ENCODE measurements around the gene PIGQ. TPM values are rescaled to one million over a fixed set of nuclear protein-coding genes. Genes with fewer than 3 reads are reported as not detected.

PIGQ gene
- polyA plus RNA-seq, 3 donors = 67.1 to 99.6 (median 85.4) TPM

DNA sequence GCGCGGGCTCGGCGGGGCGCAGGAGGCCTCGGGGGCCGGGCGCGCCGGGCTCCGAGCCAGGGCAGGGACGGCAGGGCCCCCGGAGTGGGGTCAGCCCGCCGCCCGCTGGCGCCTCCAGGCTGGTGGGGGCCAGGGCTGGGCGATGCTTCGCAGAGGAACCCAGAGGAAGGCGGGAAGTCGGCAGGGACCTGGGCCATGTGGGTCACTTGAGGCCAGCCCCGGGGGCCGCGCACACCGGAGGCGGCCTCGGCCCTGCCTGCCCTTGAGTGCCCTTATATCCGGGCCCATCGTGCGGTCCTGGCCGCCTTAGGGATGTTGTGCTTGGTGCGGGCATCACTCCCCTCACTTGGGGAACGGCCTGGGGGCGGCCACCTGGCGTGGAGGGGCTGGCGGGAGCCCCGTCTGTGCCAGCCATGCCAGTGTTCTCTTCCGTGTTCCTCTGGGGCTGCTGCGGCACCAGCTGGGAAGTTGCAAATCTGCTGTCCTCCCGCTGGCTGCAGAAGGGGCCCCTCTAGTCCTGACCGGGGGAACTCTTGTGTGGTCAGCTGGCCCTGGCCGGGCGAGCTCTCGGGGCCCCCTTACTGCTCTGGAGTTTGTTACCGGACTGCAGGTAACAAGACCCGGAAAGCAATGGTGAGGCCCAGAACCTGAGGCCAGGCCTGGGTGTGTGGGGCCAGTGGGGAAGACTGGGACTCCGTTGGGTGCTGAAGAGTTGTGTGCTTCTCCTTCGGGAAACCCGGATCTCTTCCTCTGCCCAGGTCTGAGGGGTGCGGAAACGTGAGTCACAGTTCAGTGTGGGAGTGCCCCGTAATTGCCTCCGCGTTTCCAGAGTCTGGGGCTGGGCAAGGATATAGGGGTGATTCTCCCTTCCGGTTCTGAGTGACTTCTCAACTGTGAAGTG, 41.4 kb upstream of the PIGQ start:
- no peak for DNase-seq

DNA sequence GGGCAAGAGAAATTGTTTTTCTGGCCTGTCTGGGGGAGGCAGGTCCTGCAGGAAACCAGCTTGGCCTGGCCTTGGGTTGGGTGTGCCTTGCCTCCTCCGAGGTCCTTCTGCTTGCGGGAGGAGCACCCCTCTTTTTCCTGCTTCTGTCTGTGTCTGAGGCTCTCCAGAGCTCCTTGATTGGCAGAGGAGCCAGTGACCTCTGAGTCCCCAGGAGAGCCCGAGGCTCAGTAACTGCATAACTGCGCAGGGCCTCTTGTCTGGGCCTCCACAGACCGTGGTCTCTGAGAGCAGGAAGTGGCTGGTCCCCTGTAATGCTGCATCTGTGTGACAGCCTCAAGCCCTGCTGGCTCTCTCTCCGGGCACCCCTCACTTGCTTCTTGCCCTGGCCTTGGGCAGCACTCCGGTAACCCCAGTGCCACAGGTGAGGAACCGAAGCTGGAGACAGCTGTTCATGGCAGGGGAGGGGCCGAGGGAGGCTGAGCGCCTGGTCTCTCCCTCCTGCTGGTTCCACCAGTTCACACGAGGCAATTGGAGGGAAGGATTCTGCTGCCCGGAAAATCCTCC, 40.7 kb upstream of the PIGQ start:
- DNase-seq = no peak

DNA sequence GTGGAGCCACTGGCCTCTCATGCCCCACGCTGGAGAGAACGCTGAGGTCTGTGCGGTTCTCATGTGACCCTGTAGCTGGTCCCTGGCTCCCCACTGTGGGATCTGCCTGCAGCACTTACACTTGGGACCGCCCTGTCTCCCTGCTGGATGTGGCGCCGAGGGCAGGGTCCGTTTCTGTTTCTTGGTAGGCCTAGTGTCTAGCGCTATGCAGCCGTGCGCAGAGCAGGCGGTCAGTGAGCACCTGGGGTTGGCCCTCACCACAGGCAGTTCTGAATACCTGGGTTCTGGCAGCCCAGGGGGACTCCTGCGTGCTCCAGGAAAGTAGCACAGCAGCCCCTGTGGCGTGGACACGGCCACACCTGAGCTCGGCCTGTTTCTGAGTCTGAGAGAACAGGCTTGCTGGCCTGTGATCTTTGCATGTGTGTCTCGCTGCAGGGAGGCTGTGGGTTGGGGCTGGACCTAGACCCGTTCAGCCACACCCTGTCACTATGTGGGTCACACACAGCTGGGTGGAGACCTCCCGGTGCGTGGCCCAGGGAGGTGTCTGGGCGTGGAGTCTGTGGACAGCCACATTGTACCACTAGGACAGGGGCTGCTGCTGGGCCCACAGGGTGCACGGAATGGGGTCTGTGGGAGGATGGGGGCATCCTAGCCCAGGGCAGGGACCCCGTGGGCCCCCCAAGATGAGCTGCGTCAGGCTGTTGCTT, 39.5 kb upstream of the PIGQ start:
- no peak for DNase-seq

DNA sequence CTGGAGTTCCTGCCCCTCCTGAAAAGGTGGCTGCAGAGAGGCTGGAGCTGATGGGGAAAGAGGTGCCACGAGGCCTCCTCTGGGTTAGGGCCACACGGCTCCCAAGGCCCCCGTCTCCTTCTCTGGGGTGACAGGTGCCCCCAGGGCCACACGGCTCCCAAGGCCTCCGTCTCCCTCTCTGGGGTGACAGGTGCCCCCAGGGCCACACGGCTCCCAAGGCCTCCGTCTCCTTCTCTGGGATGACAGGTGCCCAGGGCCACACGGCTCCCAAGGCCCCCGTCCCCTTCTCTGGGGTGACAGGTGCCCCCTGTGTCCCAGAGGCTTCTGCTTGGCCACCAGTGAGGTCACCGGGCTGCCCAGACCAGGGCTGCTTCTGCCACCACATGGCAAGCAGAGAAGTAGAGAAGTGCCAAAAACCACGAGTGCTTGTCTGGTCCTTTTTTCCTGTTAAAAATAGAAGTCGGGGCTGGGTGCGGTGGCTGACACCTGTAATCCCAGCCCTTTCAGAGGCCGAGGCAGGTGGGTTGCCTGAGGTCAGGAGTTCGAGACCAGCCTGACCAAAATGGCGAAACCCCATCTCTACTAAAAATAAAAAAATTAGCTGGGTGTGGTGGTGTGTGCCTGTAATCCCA, 38.2 kb upstream of the PIGQ start:
- DNase-seq = no peak

DNA sequence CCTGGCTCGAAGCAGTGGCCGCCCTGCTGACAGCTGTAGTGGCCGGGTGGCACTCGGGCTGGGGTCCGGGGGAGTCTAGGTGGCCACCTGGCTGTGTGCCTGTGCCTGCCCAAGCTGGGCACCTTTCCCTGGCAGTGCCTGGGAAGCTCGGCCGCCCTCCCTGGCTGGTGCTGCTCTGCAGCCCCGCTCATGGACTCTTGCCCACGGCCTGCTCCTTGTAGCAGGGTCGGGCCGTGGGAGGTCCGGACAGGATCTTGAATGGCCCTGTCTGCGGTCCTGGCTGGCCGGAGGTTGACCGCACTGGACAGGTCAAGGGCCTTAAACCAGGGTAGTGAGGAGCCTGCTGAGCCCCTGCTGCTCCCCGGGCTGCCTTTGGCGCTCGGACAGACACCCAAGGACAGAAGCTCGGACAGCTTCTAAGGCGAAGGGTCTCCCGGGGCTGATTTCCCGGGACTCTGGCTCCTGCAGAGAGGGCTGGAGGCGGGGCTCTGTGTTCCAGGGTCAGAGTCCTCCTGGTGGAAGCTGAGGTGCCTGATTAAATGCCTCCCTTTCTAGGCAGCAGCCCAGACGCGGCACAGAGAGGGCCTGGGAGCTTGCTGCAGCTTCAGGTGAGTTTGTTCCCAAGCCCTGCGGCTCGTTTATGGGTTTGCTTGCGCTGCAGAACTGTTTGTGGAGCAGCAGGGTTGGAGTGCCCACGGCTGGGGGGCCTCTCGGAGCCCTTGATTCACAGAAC, 36.2 kb upstream of the PIGQ start:
- DNase-seq = no peak

DNA sequence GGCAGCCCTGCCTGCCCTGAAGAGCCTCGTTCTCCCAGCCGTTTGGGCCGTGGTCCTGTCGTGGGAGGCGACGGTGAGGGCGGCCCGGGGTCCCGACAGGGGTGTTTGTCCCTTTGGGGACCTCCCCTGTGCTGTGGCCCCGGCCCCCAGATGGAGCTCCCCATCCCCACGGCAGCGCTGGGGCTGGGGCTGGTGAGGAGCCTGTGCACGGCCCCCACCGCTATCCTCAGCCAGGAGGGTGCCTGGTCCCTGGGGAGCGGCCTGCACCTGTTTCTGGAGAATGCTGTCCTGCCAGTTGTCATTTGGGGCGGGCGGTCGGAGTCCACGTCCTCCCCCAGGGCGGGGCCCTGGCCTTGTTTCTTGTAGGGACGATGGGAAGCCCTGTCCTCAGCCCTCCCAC, 35.6 kb upstream of the PIGQ start:
- no peak for DNase-seq

DNA sequence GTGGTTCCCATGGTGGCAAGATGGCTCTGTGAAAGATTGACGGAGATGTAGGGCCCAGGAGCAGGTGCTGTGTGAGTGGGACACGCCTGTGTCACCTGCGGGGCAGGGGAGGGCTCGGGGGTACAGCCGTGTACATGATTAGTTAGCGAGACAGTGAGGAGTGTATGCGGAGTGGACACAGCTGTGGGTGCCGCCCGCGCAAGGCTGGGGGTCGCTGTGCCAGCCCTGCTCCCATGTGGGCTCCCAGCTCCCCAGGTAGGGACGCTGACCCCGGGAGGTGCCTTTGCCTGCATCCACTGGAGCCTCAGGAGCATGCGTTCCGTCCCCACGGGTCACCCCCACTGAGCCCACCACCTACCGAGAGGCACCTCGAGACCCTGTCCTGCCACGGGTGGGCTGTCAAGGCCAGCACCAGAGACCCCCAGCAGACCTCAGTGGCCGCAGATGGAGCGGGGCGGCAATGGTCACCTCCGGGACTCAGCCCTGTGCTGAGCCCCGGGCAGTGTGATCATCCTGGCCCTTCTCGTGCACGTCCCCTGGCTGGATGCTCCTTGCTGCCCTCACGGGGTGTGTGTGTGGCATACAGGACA, 34.8 kb upstream of the PIGQ start:
- DNase-seq = no peak

DNA sequence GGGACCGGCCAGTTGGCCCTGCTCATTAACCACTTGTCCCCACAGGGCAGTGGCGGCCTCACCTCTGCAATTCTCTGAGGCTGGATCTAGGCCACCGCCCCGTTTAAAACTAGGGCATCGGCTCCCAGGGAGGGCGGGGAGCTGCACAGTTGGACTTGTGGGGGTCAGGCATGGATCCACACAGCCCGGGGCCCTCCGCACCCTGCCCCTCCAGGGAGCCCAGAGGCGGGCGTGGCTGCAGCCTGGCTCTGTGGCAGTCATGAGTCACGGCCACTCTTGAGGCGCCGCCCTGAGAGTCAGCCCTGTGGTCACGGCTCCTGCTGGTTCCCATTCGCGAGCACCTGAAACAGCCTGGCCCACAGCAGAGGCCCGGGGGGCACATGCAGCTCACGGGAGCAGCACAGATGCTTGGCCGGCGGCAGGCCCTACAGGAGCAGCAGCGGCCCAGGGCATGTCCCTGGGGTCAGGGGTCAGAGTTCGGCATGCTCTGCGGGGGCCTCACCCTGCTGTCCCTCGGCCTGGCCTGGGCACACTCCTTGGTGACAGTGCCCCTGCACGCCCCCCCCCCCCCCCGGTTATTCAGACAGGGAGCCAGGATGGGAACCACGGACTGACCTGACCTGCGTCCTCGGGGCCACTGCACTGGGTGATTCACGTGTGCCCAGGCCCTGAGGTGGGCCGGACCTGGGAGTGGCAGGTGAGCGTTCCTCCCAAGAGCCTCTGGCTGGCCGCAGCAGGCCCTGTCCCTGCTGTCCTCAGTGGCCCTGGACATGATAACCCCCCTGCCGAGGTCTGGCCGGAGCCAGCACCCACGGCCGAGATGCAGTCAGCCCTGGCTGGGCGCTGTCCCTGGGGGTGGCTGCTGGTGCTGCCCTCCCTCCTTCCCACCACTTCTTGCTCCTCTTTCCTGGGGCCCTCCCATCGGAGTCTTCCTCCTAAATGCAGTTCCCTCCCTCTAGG, 34.0 kb upstream of the PIGQ start:
- DNase-seq = no peak

DNA sequence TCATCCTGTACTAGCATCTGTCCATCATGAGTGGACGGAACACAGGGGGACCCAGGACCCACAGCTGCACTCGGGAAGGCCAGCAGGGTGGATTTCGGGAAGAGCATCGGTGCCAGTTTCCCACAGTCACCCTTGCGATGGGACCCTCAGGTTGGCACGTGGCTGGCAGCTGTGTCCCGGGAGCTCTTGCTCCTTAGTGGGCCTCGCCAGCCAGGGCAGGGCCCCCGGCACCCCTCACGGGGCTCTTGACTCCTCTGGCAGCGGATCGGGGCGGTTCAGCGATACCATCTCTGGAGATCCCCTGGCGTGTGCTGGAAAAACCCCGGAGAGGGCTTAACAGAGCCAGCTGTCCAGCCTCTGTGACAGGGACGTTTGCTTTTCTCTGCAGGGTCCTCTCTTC, 33.0 kb upstream of the PIGQ start:
- no peak for DNase-seq

DNA sequence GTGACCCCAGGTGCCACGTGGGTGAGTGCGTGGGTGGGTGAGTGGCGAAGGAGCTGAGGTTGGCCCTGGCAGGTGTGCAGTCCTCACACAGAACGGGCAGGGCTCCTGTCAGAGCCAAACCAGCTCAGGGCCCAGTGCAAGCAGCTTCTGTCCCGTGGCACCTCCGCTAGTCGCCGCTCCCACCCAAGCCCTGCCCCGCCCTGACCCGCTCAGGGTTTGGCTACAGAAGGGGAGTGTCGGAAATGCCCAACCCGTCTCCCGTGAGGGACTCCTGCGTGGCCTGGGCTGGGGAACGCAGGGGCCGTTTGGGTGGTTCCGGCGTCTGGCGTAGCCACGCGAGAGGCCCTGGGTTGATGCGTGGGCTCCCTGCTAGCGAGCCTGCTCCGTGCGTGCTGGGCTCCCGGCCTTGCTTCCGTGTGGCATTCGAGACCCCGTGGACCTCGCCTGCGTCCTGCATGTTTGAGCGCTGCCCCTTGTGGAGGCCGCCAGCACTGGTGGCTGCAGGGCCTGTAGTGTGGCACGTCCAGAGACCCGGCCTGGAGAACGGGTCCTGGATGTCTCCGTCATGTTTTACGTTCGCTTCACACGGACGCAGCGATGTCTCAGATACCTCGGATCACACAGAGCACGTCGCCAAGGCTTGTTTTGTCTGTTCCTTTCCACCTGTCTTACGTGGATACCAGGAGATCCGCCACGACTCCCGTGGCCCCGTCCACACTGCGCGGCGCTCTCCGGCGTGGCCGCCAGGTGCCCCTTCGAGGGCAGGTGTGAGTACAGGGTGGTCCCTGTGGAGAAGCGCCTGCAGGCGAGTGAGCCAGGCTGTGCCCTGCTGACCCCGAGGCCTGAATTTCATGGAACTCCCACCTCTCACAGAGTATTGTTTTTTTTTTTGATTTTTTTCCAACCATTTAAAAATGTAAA, 32.1 kb upstream of the PIGQ start:
- DNase-seq = no peak

DNA sequence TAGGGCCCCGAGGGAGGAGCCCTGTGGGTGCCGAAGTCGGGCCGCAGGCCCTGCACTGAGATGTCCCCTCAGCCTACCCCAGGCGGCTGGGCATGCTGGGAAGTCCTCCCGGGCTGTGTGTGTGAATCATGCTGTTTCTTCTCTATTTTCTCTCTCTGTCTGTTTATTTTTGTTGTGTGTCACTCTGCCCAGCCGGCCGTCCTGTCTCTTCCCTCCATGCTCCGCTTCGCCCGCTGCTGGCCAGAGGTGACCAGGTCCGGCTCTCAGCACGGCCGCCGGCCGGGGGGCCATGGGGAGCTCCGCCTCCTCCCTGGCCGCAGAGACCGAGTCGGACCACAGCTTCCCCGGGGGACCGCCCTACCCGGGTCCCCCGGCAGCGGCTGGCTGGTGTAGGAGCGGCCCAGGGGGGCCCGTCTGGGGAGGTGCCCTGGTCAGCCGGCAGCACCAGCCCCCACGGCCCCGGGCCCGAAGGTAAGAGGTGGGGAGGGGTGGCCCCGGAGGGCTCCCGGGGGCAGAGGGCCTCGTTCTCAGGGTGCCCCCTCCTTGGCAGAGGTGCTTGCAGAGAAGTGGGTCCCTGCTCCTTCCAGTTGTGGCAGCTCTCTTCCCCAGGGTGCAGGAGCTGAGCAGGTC, 29.8 kb upstream of the PIGQ start:
- DNase-seq = no peak

DNA sequence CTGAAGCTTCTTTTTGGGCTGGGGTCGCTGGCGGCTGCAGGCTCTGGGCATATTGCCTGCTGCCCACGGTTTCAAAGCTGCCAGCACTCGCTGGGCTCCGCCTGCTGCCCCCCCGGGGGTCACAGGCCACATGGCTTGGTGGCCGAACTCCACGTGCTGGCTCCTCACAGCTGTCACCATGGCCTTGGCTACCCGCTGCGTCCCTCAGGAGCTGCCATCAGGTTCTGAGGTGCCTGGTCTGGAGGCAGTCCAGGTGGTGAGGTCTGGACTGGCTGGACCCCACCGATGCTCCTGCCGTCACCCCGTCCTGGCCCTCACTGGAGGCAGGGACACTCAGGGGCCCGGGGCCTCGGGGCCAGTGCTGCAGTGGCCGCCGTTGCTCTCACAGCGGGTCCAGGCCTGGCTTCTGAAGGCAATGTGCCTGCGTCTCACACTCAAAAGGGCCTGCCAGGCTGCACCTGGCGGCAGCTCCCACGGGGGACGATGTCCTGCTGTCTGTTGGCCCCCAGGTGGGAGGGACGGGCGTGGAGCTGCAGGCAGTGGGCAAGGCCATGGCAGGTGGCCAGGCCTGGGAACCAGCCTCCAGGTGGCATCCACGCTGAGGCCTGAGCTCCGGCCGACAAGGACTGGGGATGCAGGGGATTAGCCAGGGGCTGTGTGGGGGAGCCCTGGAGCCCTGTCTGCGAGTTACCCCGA, 29.0 kb upstream of the PIGQ start:
- DNase-seq = no peak

DNA sequence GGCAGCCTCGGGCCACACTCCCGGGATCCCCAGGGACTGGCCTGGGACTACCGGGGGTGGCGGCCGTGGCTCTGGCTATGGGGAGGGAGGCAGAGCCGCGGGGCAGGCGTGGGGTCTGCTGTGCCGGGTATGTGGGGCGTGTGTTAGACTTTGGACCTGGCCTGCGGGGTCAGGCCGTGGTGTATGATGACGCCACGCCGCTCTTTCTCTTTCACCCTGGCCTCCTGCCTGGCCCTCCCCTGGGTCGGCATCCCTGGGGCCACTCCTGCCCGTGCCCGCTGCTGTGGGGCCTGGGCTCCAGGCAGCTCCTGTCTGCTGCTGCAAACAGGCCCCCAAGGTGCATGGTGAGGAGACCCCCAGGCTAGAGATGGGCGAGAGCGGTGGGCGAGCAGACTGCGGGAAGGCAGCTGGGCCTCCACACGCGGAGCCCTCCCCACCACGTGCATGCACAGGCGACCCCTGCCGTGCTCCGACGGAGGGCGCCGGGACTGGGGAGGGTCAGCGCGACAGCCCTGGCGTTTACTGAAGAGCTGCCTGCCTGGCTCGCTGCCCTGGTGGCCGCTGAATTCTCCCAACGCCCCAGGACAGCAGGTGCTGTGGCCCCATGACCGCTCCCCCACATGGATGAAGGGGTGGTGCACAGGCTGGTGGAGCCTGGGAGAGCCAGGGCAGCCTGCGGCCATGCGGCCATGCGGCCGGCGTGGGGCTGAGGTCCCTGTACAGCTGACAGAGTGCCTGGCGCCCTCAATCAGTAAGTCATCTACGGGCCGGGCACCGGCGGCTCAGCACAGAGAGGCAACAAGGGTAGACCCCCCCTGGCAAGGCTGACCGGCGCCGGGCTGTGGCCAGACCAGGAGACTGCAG, 26.2 kb upstream of the PIGQ start:
- DNase-seq = no peak

DNA sequence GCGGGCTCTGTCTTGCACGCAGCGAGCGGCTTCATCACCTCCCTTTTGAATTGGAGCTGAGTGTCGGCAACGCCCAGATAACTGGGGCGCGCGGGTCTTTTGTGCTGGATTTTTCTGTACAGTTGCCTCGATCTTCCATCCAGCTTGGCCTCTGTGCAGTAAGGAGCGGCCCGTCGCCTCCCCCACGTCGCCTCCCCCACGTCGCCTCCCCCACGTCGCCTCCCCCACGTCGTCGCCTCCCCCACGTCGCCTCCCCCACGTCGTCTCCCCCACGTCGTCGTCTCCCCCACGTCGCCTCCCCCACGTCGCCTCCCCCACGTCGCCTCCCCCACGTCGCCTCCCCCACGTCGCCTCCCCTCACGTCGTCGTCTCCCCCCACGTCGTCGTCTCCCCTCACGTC, 25.3 kb upstream of the PIGQ start:
- DNase-seq = no peak

DNA sequence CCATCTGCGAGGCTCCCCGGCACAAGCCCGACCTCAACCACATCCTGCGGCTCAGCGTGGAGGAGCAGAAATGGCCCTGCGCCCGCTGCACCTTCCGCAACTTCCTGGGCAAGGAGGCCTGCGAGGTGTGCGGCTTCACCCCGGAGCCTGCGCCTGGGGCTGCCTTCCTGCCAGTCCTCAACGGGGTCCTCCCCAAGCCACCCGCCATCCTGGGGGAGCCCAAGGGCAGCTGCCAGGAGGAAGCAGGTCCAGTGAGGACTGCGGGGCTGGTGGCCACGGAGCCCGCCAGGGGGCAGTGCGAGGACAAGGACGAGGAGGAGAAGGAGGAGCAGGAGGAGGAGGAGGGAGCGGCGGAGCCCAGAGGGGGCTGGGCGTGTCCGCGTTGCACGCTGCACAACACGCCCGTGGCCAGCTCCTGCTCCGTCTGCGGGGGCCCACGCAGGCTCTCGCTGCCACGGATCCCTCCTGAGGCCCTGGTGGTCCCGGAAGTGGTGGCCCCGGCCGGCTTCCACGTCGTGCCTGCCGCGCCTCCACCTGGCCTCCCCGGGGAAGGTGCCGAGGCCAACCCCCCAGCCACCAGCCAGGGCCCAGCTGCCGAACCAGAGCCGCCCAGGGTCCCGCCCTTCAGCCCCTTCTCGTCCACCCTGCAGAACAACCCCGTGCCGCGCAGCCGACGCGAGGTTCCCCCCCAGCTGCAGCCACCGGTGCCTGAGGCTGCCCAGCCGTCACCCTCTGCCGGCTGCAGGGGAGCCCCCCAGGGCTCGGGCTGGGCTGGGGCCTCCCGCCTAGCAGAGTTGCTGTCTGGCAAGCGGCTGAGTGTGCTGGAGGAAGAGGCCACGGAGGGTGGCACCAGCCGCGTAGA, 22.6 kb upstream of the PIGQ start:
- no peak for DNase-seq

DNA sequence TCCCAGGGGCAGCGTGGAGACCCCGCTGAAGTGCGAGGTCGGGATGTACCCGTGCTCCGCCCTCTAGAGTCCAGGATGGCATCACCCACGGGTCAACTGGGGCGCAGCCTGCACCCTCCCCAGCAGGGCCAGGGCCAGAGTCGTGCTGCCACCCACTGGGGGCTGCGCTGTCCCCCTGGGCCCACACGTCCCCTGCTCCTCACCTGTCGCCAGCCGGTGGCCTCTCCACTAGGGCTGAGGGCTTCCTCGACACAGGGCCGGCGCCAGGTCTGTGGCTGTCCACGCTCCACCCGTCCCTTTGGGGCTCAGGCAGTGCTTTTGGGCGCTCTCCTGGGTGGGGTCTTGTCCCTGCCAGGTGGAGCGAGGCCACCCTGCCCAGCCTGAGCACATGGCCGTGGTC, 21.2 kb upstream of the PIGQ start:
- no peak for DNase-seq

Data from renal pelvis (tissue), 4 donors.